AG04450 (cell line): ENCODE data around the gene PHF24. TPM values are rescaled to one million over a fixed set of nuclear protein-coding genes. Genes with fewer than 3 reads are reported as not detected.

Experiments
- CTCF ChIA-PET: fragments of 300-600, 350-600 bp; formaldehyde crosslinking; extraction: SDS; loops from one replicate; lab custom pipeline; 2022; ENCODE audit warnings: antibody characterized with exemption, inconsistent platforms; lab: Charles Lee
- POLR2A ChIA-PET: fragments of 350-600 bp; formaldehyde crosslinking; extraction: SDS; loops from one replicate; lab custom pipeline; 2021; ENCODE audit warnings: antibody characterized with exemption, inconsistent platforms; lab: Yijun Ruan, JAX
- DNase-seq: peaks from one replicate; pipeline ENCODE4 v3.0.0-alpha.2; 2011; ENCODE audit warnings: low read depth, low spot score
- H3K27ac ChIP-seq: one replicate; pipeline ENCODE4 v1.5.1; 2012; ENCODE audit warnings: low read depth, low read length, control low read depth
- H3K27me3 ChIP-seq: one replicate; pipeline ENCODE4 v1.6.0; 2012; ENCODE audit warnings: low read length; ENCODE audit not compliant: control insufficient read depth, insufficient read depth
- H3K4me3 ChIP-seq: 2 replicates; pipeline ENCODE4 v1.5.1; 2011; ENCODE audit warnings: mild to moderate bottlenecking, low read depth, low read length, control low read depth
- H3K9me3 ChIP-seq: 2 replicates; pipeline ENCODE4 v1.5.1; 2012; ENCODE audit warnings: low read length; ENCODE audit not compliant: control insufficient read depth, insufficient read depth
- polyA plus RNA-seq: library from polyadenylated mRNA; depleted of rRNA; stranded (reverse); fragments of >200 nt; gene quantifications from 2 replicates; pipeline ENCODE4 v1.2.3, GENCODE V29; 2011; rRNA removed
- TF ChIP-seq, protein P1 (sequence below): IDR thresholded peaks from 2 replicates; pipeline ENCODE4 v1.5.1; 2011; ENCODE audit warnings: low read depth, low read length, control low read depth, inconsistent platforms

The PHF24 gene
- polyA plus RNA-seq, 1 experiment: not detected

DNA sequence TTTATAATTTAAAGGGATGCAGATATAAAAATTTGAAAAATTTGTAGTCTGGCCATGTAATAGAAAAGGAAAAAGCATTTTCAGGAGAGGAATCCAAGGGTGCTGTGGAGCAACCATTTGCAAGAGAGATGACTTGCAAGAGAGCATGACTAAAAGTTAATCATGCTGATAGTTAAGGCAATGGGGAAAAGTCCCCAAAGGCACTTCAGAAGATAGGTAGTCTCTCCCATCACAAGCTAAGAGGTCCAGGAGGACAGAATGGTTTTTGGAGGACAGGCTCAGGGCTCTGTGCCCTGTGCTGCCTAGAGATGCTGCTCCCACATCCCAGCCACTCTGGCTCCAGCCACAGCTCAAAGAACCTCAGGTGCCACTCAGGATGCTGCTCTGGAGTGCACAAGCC, 70.3 kb downstream of the PHF24 start:
- DNase-seq: no peak
- TF ChIP-seq, protein P1, sequence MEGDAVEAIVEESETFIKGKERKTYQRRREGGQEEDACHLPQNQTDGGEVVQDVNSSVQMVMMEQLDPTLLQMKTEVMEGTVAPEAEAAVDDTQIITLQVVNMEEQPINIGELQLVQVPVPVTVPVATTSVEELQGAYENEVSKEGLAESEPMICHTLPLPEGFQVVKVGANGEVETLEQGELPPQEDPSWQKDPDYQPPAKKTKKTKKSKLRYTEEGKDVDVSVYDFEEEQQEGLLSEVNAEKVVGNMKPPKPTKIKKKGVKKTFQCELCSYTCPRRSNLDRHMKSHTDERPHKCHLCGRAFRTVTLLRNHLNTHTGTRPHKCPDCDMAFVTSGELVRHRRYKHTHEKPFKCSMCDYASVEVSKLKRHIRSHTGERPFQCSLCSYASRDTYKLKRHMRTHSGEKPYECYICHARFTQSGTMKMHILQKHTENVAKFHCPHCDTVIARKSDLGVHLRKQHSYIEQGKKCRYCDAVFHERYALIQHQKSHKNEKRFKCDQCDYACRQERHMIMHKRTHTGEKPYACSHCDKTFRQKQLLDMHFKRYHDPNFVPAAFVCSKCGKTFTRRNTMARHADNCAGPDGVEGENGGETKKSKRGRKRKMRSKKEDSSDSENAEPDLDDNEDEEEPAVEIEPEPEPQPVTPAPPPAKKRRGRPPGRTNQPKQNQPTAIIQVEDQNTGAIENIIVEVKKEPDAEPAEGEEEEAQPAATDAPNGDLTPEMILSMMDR: no peak
- H3K9me3 ChIP-seq: peaks cover 5% of the 10 kb centered on the region
- no peaks in the 10 kb centered on the region for H3K27me3 ChIP-seq
- no peak overlapping the region for H3K27ac ChIP-seq
- ChIA-PET POLR2A (interaction anchor here (0.6 kb wide), 1 partner anchor 19 kb away, joined by 6 read pairs; no protein-coding TSS in a partner anchor), CTCF (interaction anchor here (0.9 to 3.5 kb wide), 4 partner anchors 23 to 129 kb away, joined by 3 to 13 read pairs (median 6); partner anchors contain the start of gene PIGO)
- H3K4me3 ChIP-seq: no peak overlapping the region

DNA sequence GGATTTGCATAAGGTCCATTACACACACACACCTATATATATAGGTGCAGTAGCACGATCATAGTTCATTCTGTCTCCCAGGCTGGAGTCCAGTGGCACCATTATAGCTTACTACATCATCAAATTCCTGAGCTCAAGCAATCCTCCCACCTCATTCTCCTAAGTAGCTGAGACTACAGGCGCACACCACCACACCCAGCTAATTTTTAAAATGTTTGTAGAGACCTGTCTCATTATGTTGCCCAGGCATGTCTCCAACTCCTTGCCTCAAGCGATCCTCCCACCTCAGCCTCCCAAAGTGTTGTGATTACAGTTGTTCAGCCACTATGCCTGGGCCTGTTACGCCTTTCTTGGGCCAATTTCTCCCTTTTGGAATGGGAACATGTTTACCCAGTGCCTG, 71.2 kb downstream of the PHF24 start:
- POLR2A ChIA-PET: no interaction called here
- CTCF ChIA-PET: interaction anchor here (0.5 to 3.5 kb wide), 4 partner anchors 22 to 130 kb away, joined by 3 to 13 read pairs (median 6); no protein-coding TSS in a partner anchor

DNA sequence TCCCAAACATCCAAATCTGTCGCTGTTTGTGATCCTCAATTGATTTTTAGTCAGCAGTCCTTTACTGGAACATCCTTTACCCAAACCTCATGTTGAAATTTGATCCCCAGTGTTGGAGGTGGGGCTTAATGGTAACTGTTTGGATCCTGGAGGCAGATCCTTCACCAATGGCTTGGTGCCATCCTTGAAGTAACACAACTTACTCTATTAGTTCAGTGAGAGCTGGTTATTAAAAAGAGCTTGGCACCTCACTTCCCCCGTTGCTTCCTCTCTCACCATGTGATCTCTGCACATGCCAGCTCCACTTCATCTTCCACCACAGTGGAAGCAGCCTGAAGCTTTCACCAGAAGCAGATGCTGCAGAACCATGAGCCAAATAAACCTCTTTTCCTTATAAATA, 71.8 kb downstream of the PHF24 start:
- ChIA-PET CTCF (interaction anchor here (0.9 kb wide), 1 partner anchor 21 kb away, joined by 3 read pairs; no protein-coding TSS in a partner anchor), POLR2A (no interaction called here)
- DNase-seq: no peak

More for the DNA sequence above, 71.2 kb downstream of the PHF24 start:
- peaks cover 5% of the 10 kb centered on the region for H3K9me3 ChIP-seq
- TF ChIP-seq, protein P1: no peak
- no peaks in the 10 kb centered on the region for H3K27me3 ChIP-seq
- no peak overlapping the region for H3K27ac ChIP-seq
- no peak for DNase-seq
- no peak overlapping the region for H3K4me3 ChIP-seq

More for the DNA sequence above, 71.8 kb downstream of the PHF24 start:
- Histone ChIP-seq H3K27ac (no peak overlapping the region), H3K9me3 (peaks cover 5% of the 10 kb centered on the region), H3K27me3 (no peaks in the 10 kb centered on the region), H3K4me3 (no peak overlapping the region)
- TF ChIP-seq, protein P1: no peak

Other genes starting within 250 kb of the PHF24 start
- gene CCL21, start 248.1 kb upstream of the PHF24 start, polyA plus RNA-seq: not detected in 2 replicates
- gene DNAJB5, start 31.5 kb downstream of the PHF24 start, polyA plus RNA-seq: 5.1 and 9.5 TPM in 2 replicates
- gene VCP, start 114.3 kb downstream of the PHF24 start, polyA plus RNA-seq: 386 and 411 TPM in 2 replicates
- 8.5 and 9.1 TPM in 2 replicates for gene FANCG, start 121.7 kb downstream of the PHF24 start, polyA plus RNA-seq
- gene PIGO, start 138.3 kb downstream of the PHF24 start, polyA plus RNA-seq: 14.1 and 14.3 TPM in 2 replicates
- 125 and 151 TPM in 2 replicates for gene STOML2, start 144.8 kb downstream of the PHF24 start, polyA plus RNA-seq
- gene ATOSB, start 157.6 kb downstream of the PHF24 start, polyA plus RNA-seq: 20.4 and 24.6 TPM in 2 replicates
- gene UNC13B, start 203.7 kb downstream of the PHF24 start, polyA plus RNA-seq: 12.5 and 15.4 TPM in 2 replicates